NCI-H2029 treated with DMSO at 0.1 percent for 48 hours (cell line): ENCODE data around the gene CLCNKB.
"Not testable (repeated sequence)": the region's sequence is repeated elsewhere in the genome, so short reads cannot be mapped to it uniquely, and the experiment has no call there.

Source experiments
- DNase-seq: peaks from one replicate; lab custom pipeline; 2025; lab: John Stamatoyannopoulos, UW

Gene CLCNKB

GRCh38 chr1:16061266-16061665 lies 17.7 kb downstream of the CLCNKB start:
- DNase-seq: no peak

- DNase-seq: not testable (repeated sequence)
Observed at GRCh38 chr1:16061989-16062686, 18.6 kb downstream of the CLCNKB start.

GRCh38 chr1:16062687-16063075 lies 19.1 kb downstream of the CLCNKB start:
- not testable (repeated sequence) for DNase-seq

- DNase-seq: no peak
Observed at GRCh38 chr1:16063226-16063829, 19.7 kb downstream of the CLCNKB start.

- DNase-seq: no peak
Observed at GRCh38 chr1:16063921-16064320, 20.3 kb downstream of the CLCNKB start.

- no peak for DNase-seq
Observed at GRCh38 chr1:16064536-16065268, 21.1 kb downstream of the CLCNKB start.

GRCh38 chr1:16065269-16065576 lies 21.6 kb downstream of the CLCNKB start:
- no peak for DNase-seq

- no peak for DNase-seq
Observed at GRCh38 chr1:16066245-16066644, 22.7 kb downstream of the CLCNKB start.

GRCh38 chr1:16067127-16067768 lies 23.7 kb downstream of the CLCNKB start:
- DNase-seq: no peak

- DNase-seq: no peak
Observed at GRCh38 chr1:16067933-16068332, 24.4 kb downstream of the CLCNKB start.

GRCh38 chr1:16068356-16069270 lies 25.0 kb downstream of the CLCNKB start:
- DNase-seq: peak; percentile 6

- DNase-seq: no peak
Observed at GRCh38 chr1:16070640-16071355, 27.2 kb downstream of the CLCNKB start.

GRCh38 chr1:16071614-16072013 lies 28.0 kb downstream of the CLCNKB start:
- DNase-seq: no peak

- no peak for DNase-seq
Observed at GRCh38 chr1:16072095-16072494, 28.5 kb downstream of the CLCNKB start.

- DNase-seq: no peak
Observed at GRCh38 chr1:16072616-16073484, 29.3 kb downstream of the CLCNKB start.

- DNase-seq: no peak
Observed at GRCh38 chr1:16073490-16074119, 30.0 kb downstream of the CLCNKB start, which contains the start of gene FAM131C. TSS of gene FAM131C (minus strand) at chr1:16073651. CDS start at chr1:16073442, 209 bp downstream.

- DNase-seq: no peak
Observed at GRCh38 chr1:16074217-16074616, 30.6 kb downstream of the CLCNKB start.

- no peak for DNase-seq
Observed at GRCh38 chr1:16075337-16076030, 31.9 kb downstream of the CLCNKB start.
